HCT116 (cell line): Measurements from ENCODE around the gene DDI2. TPM values are rescaled to one million over a fixed set of nuclear protein-coding genes. Genes with fewer than 3 reads are reported as not detected.

Source experiments
- ATAC-seq: fragments of 200-7000 bp; cut with Tn5 transposase; 2 replicates; pipeline ENCODE4 v1.9.1; 2020; ENCODE audit warnings: mild to moderate bottlenecking, moderate library complexity
- BruUV-seq: library from RNA; stranded (reverse); fragments of 400-500 nt; replicated peaks from 2 replicates; lab custom pipeline; 2021; lab: Mats Ljungman, UMichigan
- CTCF ChIA-PET: fragments of 300-600 bp; sonication (Branson Sonifier 250); formaldehyde crosslinking; loops from one replicate; lab custom pipeline; 2021; ENCODE audit warnings: antibody characterized with exemption; lab: Charles Lee
- POLR2A ChIA-PET: fragments of 300-600, 350-600 bp; sonication (Branson Sonifier 250); formaldehyde crosslinking; loops from one replicate; lab custom pipeline; 2021; ENCODE audit warnings: antibody characterized with exemption; lab: Charles Lee
- RAD21 ChIA-PET, 2 experiments: fragments of 300-600 bp; sonication (Branson Sonifier 250); formaldehyde crosslinking; loops; one replicate each; lab custom pipeline; 2023; ENCODE audit warnings: low total read pairs in 2 of 2; ENCODE audit not compliant: uncharacterized antibody in 2 of 2, unreplicated experiment in 2 of 2, low non-redundant PET in 1 of 2; lab: Charles Lee
- DNase-seq: peaks from one replicate; pipeline ENCODE4 v3.0.0-alpha.2; 2010; ENCODE audit warnings: low read depth, low spot score
- H2AFZ ChIP-seq: fragments of 200-600 bp; shearing (Covaris generic), sonication (generic); 2 replicates; pipeline ENCODE4 v1.6.1; 2017; ENCODE audit warnings: low read depth, mixed run types, mixed read lengths, antibody characterized with exemption, low read length; ENCODE audit not compliant: poor library complexity, severe bottlenecking
- H3K27ac ChIP-seq: 2 replicates; pipeline ENCODE4 v1.5.1; 2012; ENCODE audit warnings: low read depth, low read length
- H3K27me3 ChIP-seq: fragments of 200-600 bp; sonication (generic); 2 replicates; pipeline ENCODE4 v1.6.1; 2016; ENCODE audit warnings: mixed run types, low read length, mixed read lengths; ENCODE audit not compliant: insufficient read depth
- H3K36me3 ChIP-seq, 2 experiments: fragments of 200-500 bp in 1 of 2; fragments of 200-600 bp in 1 of 2; sonication (Bioruptor generic) in 1 of 2; sonication (generic) in 1 of 2; 2 replicates each; pipeline versions ENCODE4 v1.5.1 to v1.6.1; 2014 to 2016; ENCODE audit warnings: low read length in 2 of 2, inconsistent platforms in 1 of 2, mixed read lengths in 1 of 2, mixed run types in 1 of 2; ENCODE audit not compliant: insufficient read depth in 2 of 2, control insufficient read depth in 1 of 2
- H3K4me1 ChIP-seq, 2 experiments: fragments of 200-600 bp in 1 of 2; sonication (generic) in 1 of 2; 2 replicates each; pipeline versions ENCODE4 v1.5.1 to v1.6.1; 2012 to 2017; ENCODE audit warnings: low read length in 2 of 2, inconsistent platforms in 1 of 2, mild to moderate bottlenecking in 1 of 2, mixed read lengths in 1 of 2, mixed run types in 1 of 2, moderate library complexity in 1 of 2; ENCODE audit not compliant: insufficient read depth in 2 of 2, control insufficient read depth in 1 of 2
- H3K4me2 ChIP-seq: fragments of 200-600 bp; sonication (generic); 2 replicates; pipeline ENCODE4 v1.6.1; 2017; ENCODE audit warnings: mixed run types, low read length, mixed read lengths
- H3K4me3 ChIP-seq, 2 experiments: fragments of 200-600 bp in 1 of 2; sonication (generic) in 1 of 2; replicated peaks in 1 of 2; 2 replicates each; pipeline ENCODE4 v1.5.1; 2011 to 2016; ENCODE audit warnings: low read length in 2 of 2, control low read depth in 1 of 2, low read depth in 1 of 2, mild to moderate bottlenecking in 1 of 2, mixed read lengths in 1 of 2, mixed run types in 1 of 2
- H3K79me2 ChIP-seq: fragments of 200-600 bp; sonication (generic); 2 replicates; pipeline ENCODE4 v1.6.1; 2017; ENCODE audit warnings: mild to moderate bottlenecking, mixed run types, low read length, moderate library complexity, mixed read lengths; ENCODE audit not compliant: insufficient read depth
- H3K9ac ChIP-seq: fragments of 200-600 bp; sonication (generic); 2 replicates; pipeline ENCODE4 v1.6.1; 2016; ENCODE audit warnings: low read length, mixed read lengths
- H3K9me2 ChIP-seq: fragments of 200-600 bp; sonication (generic), shearing (Covaris generic); 2 replicates; pipeline ENCODE4 v1.6.1; 2017; ENCODE audit warnings: mixed run types, mild to moderate bottlenecking, moderate library complexity; ENCODE audit not compliant: insufficient read depth
- H3K9me3 ChIP-seq, 2 experiments: fragments of 200-500 bp in 1 of 2; fragments of 200-600 bp in 1 of 2; sonication (Bioruptor generic) in 1 of 2; sonication (generic) in 1 of 2; 2 replicates each; pipeline ENCODE4 v1.6.1; 2014 to 2017; ENCODE audit warnings: low read length in 2 of 2, mixed read lengths in 2 of 2, inconsistent platforms in 1 of 2, low read depth in 1 of 2, mild to moderate bottlenecking in 1 of 2, mixed run types in 1 of 2, moderate library complexity in 1 of 2; ENCODE audit not compliant: control insufficient read depth in 1 of 2, insufficient read depth in 1 of 2
- H4K20me1 ChIP-seq: fragments of 200-600 bp; sonication (generic), shearing (Covaris generic); 2 replicates; pipeline ENCODE4 v1.6.1; 2017; ENCODE audit warnings: mixed run types, mild to moderate bottlenecking, moderate library complexity; ENCODE audit not compliant: insufficient read depth
- ATF3 ChIP-seq: IDR thresholded peaks from 2 replicates; pipeline ENCODE4 v1.6.1; 2012
- CBX3 ChIP-seq: IDR thresholded peaks from 2 replicates; pipeline ENCODE4 v1.6.1; 2012; ENCODE audit warnings: low read depth
- CEBPB ChIP-seq: IDR thresholded peaks from 2 replicates; pipeline ENCODE4 v1.6.1; 2012; ENCODE audit warnings: low read depth
- ELF1 ChIP-seq: IDR thresholded peaks from 2 replicates; pipeline ENCODE4 v1.6.1; 2012; ENCODE audit warnings: low read depth, borderline replicate concordance
- JUND ChIP-seq: IDR thresholded peaks from 2 replicates; pipeline ENCODE4 v1.6.1; 2012
- MAX ChIP-seq: IDR thresholded peaks from 2 replicates; pipeline ENCODE4 v1.6.1; 2012
- POLR2AphosphoS5 ChIP-seq: IDR thresholded peaks from 2 replicates; pipeline ENCODE4 v1.6.1; 2011; ENCODE audit warnings: mild to moderate bottlenecking, low read depth, low read length, moderate library complexity
- RAD21 ChIP-seq: IDR thresholded peaks from 2 replicates; pipeline ENCODE4 v1.6.1; 2012; ENCODE audit warnings: low read depth, mild to moderate bottlenecking
- REST ChIP-seq: IDR thresholded peaks from 2 replicates; pipeline ENCODE4 v1.6.1; 2012; ENCODE audit warnings: low read depth
- SIN3A ChIP-seq: IDR thresholded peaks from 2 replicates; pipeline ENCODE4 v1.6.1; 2012; ENCODE audit warnings: low read depth
- SP1 ChIP-seq: IDR thresholded peaks from 2 replicates; pipeline ENCODE4 v1.6.1; 2012; ENCODE audit warnings: low read depth
- TCF7L2 ChIP-seq: IDR thresholded peaks from 2 replicates; pipeline ENCODE4 v1.7.0; 2011; ENCODE audit warnings: borderline replicate concordance, inconsistent platforms; ENCODE audit not compliant: insufficient read depth, insufficient read length; ENCODE audit errors: extremely low read depth
- ZBTB33 ChIP-seq: IDR thresholded peaks from 2 replicates; pipeline ENCODE4 v1.6.1; 2011; ENCODE audit warnings: mild to moderate bottlenecking, low read length, moderate library complexity; ENCODE audit not compliant: insufficient replicate concordance; ENCODE audit errors: extremely low read depth
- ZNF274 ChIP-seq: fragments of 200-500 bp; sonication (Bioruptor generic); IDR thresholded peaks from 2 replicates; pipeline ENCODE4 v1.6.1; 2014; ENCODE audit warnings: mild to moderate bottlenecking, low read depth, low read length, inconsistent platforms
- intact Hi-C: fragments of 100-400 bp; cut with micrococcal nuclease; formaldehyde crosslinking; loops from 2 replicates; pipeline ENCODE4 v1.10.0; 2022
- total RNA-seq: library from RNA; stranded (reverse); gene quantifications from one replicate; pipeline ENCODE4 v1.2.1, GENCODE V29; 2021; ENCODE audit not compliant: unreplicated experiment

The DDI2 gene
- total RNA-seq, 1 experiment from 2014 or later, result 26.3 TPM

- Histone ChIP-seq H2AFZ (no peak overlapping the region), H3K79me2 (peaks cover 100% of the 10 kb centered on the region), H3K27me3 (no peaks in the 10 kb centered on the region), H3K9me3 (no peaks in the 10 kb centered on the region), H3K36me3 (peaks cover 9 to 22% of the 10 kb centered on the region in 2 experiments; a peak in 3 of 4 replicates), H3K4me1 (peaks cover 2 to 24% of the 10 kb centered on the region in 2 experiments; a peak in 2 of 4 replicates), H3K4me3 (no peak overlapping the region), H4K20me1 (peaks cover 8% of the 10 kb centered on the region; the same call in 1 of the 2 replicates), H3K9me2 (no peaks in the 10 kb centered on the region), H3K27ac (no peak overlapping the region), H3K9ac (no peak overlapping the region), H3K4me2 (no peak overlapping the region)
- TF ChIP-seq ZBTB33 (no peak), MAX (no peak), POLR2AphosphoS5 (no peak), CBX3 (no peak), REST (no peak), TCF7L2 (no peak), JUND (no peak), RAD21 (no peak), ATF3 (no peak), ELF1 (no peak), SIN3A (no peak), ZNF274 (no peak), SP1 (no peak), CEBPB (no peak)
- BruUV-seq, result no TSS peak
- RAD21 ChIA-PET, result no interaction called here
- no peak for ATAC-seq
- POLR2A ChIA-PET, result no interaction called here
- intact Hi-C loops, result no loop called here
- DNase-seq, result no peak
- CTCF ChIA-PET, result no interaction called here
Observed at GRCh38 chr1:15622712-15623373, 5.6 kb downstream of the DDI2 start.
